ENCODE results near the gene NEK1. TPM values are rescaled to one million over a fixed set of nuclear protein-coding genes. Genes with fewer than 3 reads are reported as not detected.

NEK1 gene
- total RNA-seq, 1 experiment from 2014 or later, result 8.7 TPM

DNA sequence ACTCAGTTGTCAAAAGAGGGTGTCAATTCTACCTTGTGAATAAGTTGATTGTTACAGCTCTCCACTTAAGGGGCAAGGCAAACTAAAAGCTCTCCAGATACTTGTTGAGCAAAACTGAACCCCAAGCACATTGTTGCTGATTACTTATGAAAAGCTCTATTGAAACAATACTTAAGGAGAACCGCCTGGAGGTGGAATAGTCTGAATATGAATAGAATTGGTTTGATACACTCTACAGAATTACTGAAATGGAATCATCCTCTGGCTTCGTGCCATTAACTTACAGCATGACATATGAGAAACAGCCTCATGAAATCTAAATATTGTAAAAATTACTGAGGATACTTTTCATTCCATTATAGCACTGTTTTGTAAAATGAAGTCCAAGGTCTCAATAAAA lies 214.6 kb downstream of the NEK1 start:
- TF ChIP-seq, protein P1, sequence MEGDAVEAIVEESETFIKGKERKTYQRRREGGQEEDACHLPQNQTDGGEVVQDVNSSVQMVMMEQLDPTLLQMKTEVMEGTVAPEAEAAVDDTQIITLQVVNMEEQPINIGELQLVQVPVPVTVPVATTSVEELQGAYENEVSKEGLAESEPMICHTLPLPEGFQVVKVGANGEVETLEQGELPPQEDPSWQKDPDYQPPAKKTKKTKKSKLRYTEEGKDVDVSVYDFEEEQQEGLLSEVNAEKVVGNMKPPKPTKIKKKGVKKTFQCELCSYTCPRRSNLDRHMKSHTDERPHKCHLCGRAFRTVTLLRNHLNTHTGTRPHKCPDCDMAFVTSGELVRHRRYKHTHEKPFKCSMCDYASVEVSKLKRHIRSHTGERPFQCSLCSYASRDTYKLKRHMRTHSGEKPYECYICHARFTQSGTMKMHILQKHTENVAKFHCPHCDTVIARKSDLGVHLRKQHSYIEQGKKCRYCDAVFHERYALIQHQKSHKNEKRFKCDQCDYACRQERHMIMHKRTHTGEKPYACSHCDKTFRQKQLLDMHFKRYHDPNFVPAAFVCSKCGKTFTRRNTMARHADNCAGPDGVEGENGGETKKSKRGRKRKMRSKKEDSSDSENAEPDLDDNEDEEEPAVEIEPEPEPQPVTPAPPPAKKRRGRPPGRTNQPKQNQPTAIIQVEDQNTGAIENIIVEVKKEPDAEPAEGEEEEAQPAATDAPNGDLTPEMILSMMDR (IDR thresholded peaks at IDR 0.05; ENCODE audit: insufficient read depth in 1 of 2, low read depth in 1 of 2, low read length in 1 of 2, severe bottlenecking in 1 of 2, unreplicated experiment in 1 of 2), result no peak
- Mint-ChIP-seq H3K9me3 (ENCODE audit: unreplicated experiment) (no peaks in the 10 kb centered on the region), H3K27me3 (ENCODE audit: insufficient read depth, unreplicated experiment) (no peaks in the 10 kb centered on the region), H3K27ac (ENCODE audit: unreplicated experiment) (no peak overlapping the region), H3K4me1 (ENCODE audit: low read depth, unreplicated experiment) (no peaks in the 10 kb centered on the region), H3K4me3 (ENCODE audit: unreplicated experiment) (no peak overlapping the region), H3K36me3 (ENCODE audit: insufficient read depth, unreplicated experiment) (no peaks in the 10 kb centered on the region)
- no peak for DNase-seq
- intact Hi-C loops (cut with micrococcal nuclease; ENCODE audit: unreplicated experiment), result no loop called here
- Histone ChIP-seq H3K4me1 (no peaks in the 10 kb centered on the region), H3K27me3 (replicated peaks; ENCODE audit: control insufficient read depth, insufficient read depth, low read length) (no peaks in the 10 kb centered on the region), H3K4me3 (ENCODE audit: low read depth, low read length) (no peak overlapping the region), H3K9me3 (no peaks in the 10 kb centered on the region), H3K36me3 (ENCODE audit: control insufficient read depth, insufficient read depth, low read length) (no peaks in the 10 kb centered on the region)
- BruUV-seq (replicated peaks), result no TSS peak
- CTCF ChIA-PET, result no interaction called here
- POLR2A ChIA-PET, result no interaction called here

DNA sequence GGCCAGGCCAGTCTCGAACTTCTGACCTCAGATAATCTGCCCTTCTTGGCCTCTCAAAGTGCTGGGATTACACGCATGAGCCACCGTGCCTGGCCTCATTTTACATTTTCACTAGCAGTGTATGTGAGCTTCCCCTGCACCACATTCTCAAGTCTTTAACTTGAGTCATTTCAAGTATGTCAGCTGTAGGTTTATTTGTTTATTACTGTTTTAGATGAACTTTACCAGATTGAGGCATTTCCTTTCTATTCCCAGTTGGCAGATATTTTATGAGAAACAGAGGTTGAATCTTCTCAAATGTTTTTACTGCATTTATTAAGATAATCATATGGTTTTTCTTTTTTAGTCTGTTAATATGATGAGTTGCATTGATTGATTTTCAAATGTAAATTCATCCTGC lies 227.0 kb downstream of the NEK1 start:
- no peak overlapping the region for H3K4me3 ChIP-seq (ENCODE audit: low read depth, low read length)
- Mint-ChIP-seq H3K9me3 (ENCODE audit: unreplicated experiment) (peaks cover 12% of the 10 kb centered on the region), H3K27ac (ENCODE audit: unreplicated experiment) (no peak overlapping the region), H3K36me3 (ENCODE audit: insufficient read depth, unreplicated experiment) (no peaks in the 10 kb centered on the region), H3K27me3 (ENCODE audit: insufficient read depth, unreplicated experiment) (no peaks in the 10 kb centered on the region), H3K4me1 (ENCODE audit: low read depth, unreplicated experiment) (no peaks in the 10 kb centered on the region), H3K4me3 (ENCODE audit: unreplicated experiment) (no peak overlapping the region)
- DNase-seq, result no peak
- H3K4me1 ChIP-seq, result no peaks in the 10 kb centered on the region
- no TSS peak for BruUV-seq (replicated peaks)
- ChIA-PET CTCF (no interaction called here), POLR2A (no interaction called here)
- TF ChIP-seq, protein P1 (IDR thresholded peaks at IDR 0.05; ENCODE audit: insufficient read depth in 1 of 2, low read depth in 1 of 2, low read length in 1 of 2, severe bottlenecking in 1 of 2, unreplicated experiment in 1 of 2), result no peak
- intact Hi-C loops (cut with micrococcal nuclease; ENCODE audit: unreplicated experiment), result no loop called here
- H3K27me3 ChIP-seq (replicated peaks; ENCODE audit: control insufficient read depth, insufficient read depth, low read length), result no peaks in the 10 kb centered on the region
- H3K9me3 ChIP-seq, result no peaks in the 10 kb centered on the region; the same call in 1 of the 2 replicates
- H3K36me3 ChIP-seq (ENCODE audit: control insufficient read depth, insufficient read depth, low read length), result no peaks in the 10 kb centered on the region

DNA sequence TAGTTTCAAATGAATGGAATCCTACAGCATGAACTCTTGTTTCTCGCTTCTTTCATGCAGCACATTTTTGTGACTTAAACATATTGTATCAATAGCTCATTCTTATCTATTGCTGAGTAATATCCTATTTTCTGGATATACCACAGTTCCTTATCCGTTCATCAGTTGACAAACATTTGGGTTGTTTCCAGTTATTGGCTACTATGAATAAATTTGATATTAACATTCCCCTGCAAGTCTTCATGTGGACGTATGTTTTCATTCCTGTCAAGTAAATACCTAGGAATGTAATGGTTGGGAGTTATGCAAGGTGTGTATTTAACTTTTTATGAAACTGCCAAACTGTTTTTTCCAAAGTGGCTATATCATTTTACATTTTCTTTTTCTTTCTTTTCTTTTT lies 227.6 kb downstream of the NEK1 start:
- no peak overlapping the region for H3K4me3 ChIP-seq (ENCODE audit: low read depth, low read length)
- intact Hi-C loops (cut with micrococcal nuclease; ENCODE audit: unreplicated experiment), result no loop called here
- TF ChIP-seq, protein P1 (IDR thresholded peaks at IDR 0.05; ENCODE audit: insufficient read depth in 1 of 2, low read depth in 1 of 2, low read length in 1 of 2, severe bottlenecking in 1 of 2, unreplicated experiment in 1 of 2), result no peak
- ChIA-PET POLR2A (no interaction called here), CTCF (interaction anchor here (0.7 kb wide), 1 partner anchor 339 kb away, joined by 4 read pairs; no protein-coding TSS in a partner anchor)
- H3K27me3 ChIP-seq (replicated peaks; ENCODE audit: control insufficient read depth, insufficient read depth, low read length), result no peaks in the 10 kb centered on the region
- H3K36me3 Mint-ChIP-seq (ENCODE audit: insufficient read depth, unreplicated experiment), result no peaks in the 10 kb centered on the region
- no peak overlapping the region for H3K4me3 Mint-ChIP-seq (ENCODE audit: unreplicated experiment)
- no peaks in the 10 kb centered on the region; the same call in 1 of the 2 replicates for H3K9me3 ChIP-seq
- peaks cover 12% of the 10 kb centered on the region for H3K9me3 Mint-ChIP-seq (ENCODE audit: unreplicated experiment)
- no peaks in the 10 kb centered on the region for H3K4me1 ChIP-seq
- no peak overlapping the region for H3K27ac Mint-ChIP-seq (ENCODE audit: unreplicated experiment)
- no peaks in the 10 kb centered on the region for H3K36me3 ChIP-seq (ENCODE audit: control insufficient read depth, insufficient read depth, low read length)
- no peaks in the 10 kb centered on the region for H3K4me1 Mint-ChIP-seq (ENCODE audit: low read depth, unreplicated experiment)
- no TSS peak for BruUV-seq (replicated peaks)
- H3K27me3 Mint-ChIP-seq (ENCODE audit: insufficient read depth, unreplicated experiment), result no peaks in the 10 kb centered on the region
- no peak for DNase-seq
